HepG2 (cell line): Measurements from ENCODE around the gene IGDCC3. TPM values are rescaled to one million over a fixed set of nuclear protein-coding genes. Genes with fewer than 3 reads are reported as not detected.
A peak's percentile ranks its signal among the peaks of the same experiment; 100 is the strongest.

Experiments
- ARNT ChIP-seq: fragments of 450-650 bp; IDR thresholded peaks from 2 replicates; pipeline ENCODE4 v1.6.1; 2017
- FIP1L1 ChIP-seq: fragments of 200-400 bp; formaldehyde crosslinking; IDR thresholded peaks from 2 replicates; pipeline ENCODE4 v1.6.1; 2018; ENCODE audit warnings: low read depth, mild to moderate bottlenecking, low read length, moderate library complexity, borderline replicate concordance; ENCODE audit not compliant: insufficient read depth
- HMG20A ChIP-seq: IDR thresholded peaks from 2 replicates; pipeline ENCODE4 v1.6.1; 2016; ENCODE audit warnings: borderline replicate concordance
- IRX3 ChIP-seq: sonication (generic); formaldehyde crosslinking; IDR thresholded peaks from 2 replicates; pipeline ENCODE4 v1.8.1; 2023; ENCODE audit warnings: mild to moderate bottlenecking, low read depth, missing genetic modification reagents, borderline replicate concordance
- KLF15 ChIP-seq: sonication (generic); formaldehyde crosslinking; IDR thresholded peaks from 2 replicates; pipeline ENCODE4 v1.8.1; 2023; ENCODE audit warnings: borderline replicate concordance, mild to moderate bottlenecking, inconsistent platforms, missing genetic modification reagents, mixed read lengths
- MAZ ChIP-seq, 2 experiments: sonication (generic) in 1 of 2; formaldehyde crosslinking in 1 of 2; IDR thresholded peaks; 2 replicates each; pipeline versions ENCODE4 v1.5.0 to v1.6.1; 2012 to 2020; ENCODE audit warnings: low read depth in 2 of 2, mild to moderate bottlenecking in 2 of 2, borderline replicate concordance in 1 of 2, improper control_type of control experiment in 1 of 2, low read length in 1 of 2, missing genetic modification reagents in 1 of 2, moderate library complexity in 1 of 2
- RBAK ChIP-seq: sonication (generic); formaldehyde crosslinking; IDR thresholded peaks from 2 replicates; pipeline ENCODE4 v1.5.1; 2020; ENCODE audit warnings: mild to moderate bottlenecking, missing genetic modification reagents
- RBM22 ChIP-seq: fragments of 200-400 bp; formaldehyde crosslinking; optimal IDR thresholded peaks from 2 replicates; pipeline ENCODE3; 2017; ENCODE audit warnings: mild to moderate bottlenecking, low read length, moderate library complexity
- SMAD3 ChIP-seq: sonication (generic); formaldehyde crosslinking; IDR thresholded peaks from 2 replicates; pipeline ENCODE4 v1.4.0; 2020; ENCODE audit warnings: missing genetic modification reagents
- SMC3 ChIP-seq: IDR thresholded peaks from 2 replicates; pipeline ENCODE4 v1.6.1; 2011; ENCODE audit warnings: low read length, improper control_type of control experiment
- SPEN ChIP-seq: sonication (generic); formaldehyde crosslinking; IDR thresholded peaks from 2 replicates; pipeline ENCODE4 v1.5.1; 2020; ENCODE audit warnings: low read depth, mild to moderate bottlenecking, missing genetic modification reagents
- TCF7 ChIP-seq: sonication (generic); IDR thresholded peaks from 2 replicates; pipeline ENCODE4 v1.6.1; 2016; ENCODE audit warnings: antibody characterized with exemption, low read depth
- TEAD3 ChIP-seq: optimal IDR thresholded peaks from 2 replicates; pipeline ENCODE3; 2016; ENCODE audit warnings: borderline replicate concordance
- TOE1 ChIP-seq: sonication (generic); formaldehyde crosslinking; IDR thresholded peaks from 2 replicates; pipeline ENCODE4 v1.4.0; 2020; ENCODE audit warnings: mild to moderate bottlenecking, missing genetic modification reagents
- TRIM24 ChIP-seq: sonication (generic); formaldehyde crosslinking; IDR thresholded peaks from 2 replicates; pipeline ENCODE4 v1.8.0; 2022; ENCODE audit warnings: mild to moderate bottlenecking, missing genetic modification reagents
- YEATS4 ChIP-seq: sonication (generic); formaldehyde crosslinking; IDR thresholded peaks from 2 replicates; pipeline ENCODE4 v1.4.0; 2020; ENCODE audit warnings: missing genetic modification reagents, borderline replicate concordance
- ZMYM3 ChIP-seq: sonication (generic); formaldehyde crosslinking; IDR thresholded peaks from 2 replicates; pipeline ENCODE4 v1.5.1; 2020; ENCODE audit warnings: mild to moderate bottlenecking, missing genetic modification reagents
- ZNF124 ChIP-seq: sonication (generic); formaldehyde crosslinking; IDR thresholded peaks from 2 replicates; pipeline ENCODE4 v1.4.0; 2020; ENCODE audit warnings: missing genetic modification reagents
- ZNF564 ChIP-seq: sonication (generic); formaldehyde crosslinking; IDR thresholded peaks from 2 replicates; pipeline ENCODE4 v1.8.1; 2023; ENCODE audit warnings: mild to moderate bottlenecking, missing genetic modification reagents
- ZNF569 ChIP-seq: sonication (generic); formaldehyde crosslinking; IDR thresholded peaks from 2 replicates; pipeline ENCODE4 v1.5.0; 2020; ENCODE audit warnings: mild to moderate bottlenecking, missing genetic modification reagents, moderate library complexity, borderline replicate concordance
- ZNF776 ChIP-seq: sonication (generic); formaldehyde crosslinking; IDR thresholded peaks from 2 replicates; pipeline ENCODE4 v1.4.0; 2020; ENCODE audit warnings: mild to moderate bottlenecking, missing genetic modification reagents
- ZNF839 ChIP-seq: sonication (generic); formaldehyde crosslinking; IDR thresholded peaks from 2 replicates; pipeline ENCODE4 v1.4.0; 2020; ENCODE audit warnings: missing genetic modification reagents, mild to moderate bottlenecking, borderline replicate concordance
- ZSCAN30 ChIP-seq: sonication (generic); formaldehyde crosslinking; IDR thresholded peaks from 2 replicates; pipeline ENCODE4 v1.5.0; 2020; ENCODE audit warnings: mild to moderate bottlenecking, missing genetic modification reagents
- polyA plus RNA-seq, 8 experiments: library from polyadenylated mRNA; depleted of rRNA in 3 of 8; stranded (reverse) in 7 of 8; unstranded in 1 of 8; fragments of >200 nt; fragmentation: Illumina TruSeq in 4 of 8; extraction: Trizol in 4 of 8; gene quantifications; 2 replicates each; pipeline versions ENCODE4 v1.2.1 to v1.2.3, GENCODE V29; 2011 to 2016; ENCODE audit warnings: low read depth in 4 of 8, missing spikeins in 1 of 8, mixed read lengths in 1 of 8; ENCODE audit not compliant: insufficient read depth in 1 of 8
- total RNA-seq, 5 experiments: library from RNA; depleted of rRNA; stranded (reverse); fragments of >200 nt; fragmentation: Illumina TruSeq; extraction: Trizol; gene quantifications; 2 replicates each; pipeline ENCODE4 v1.2.3, GENCODE V29; 2016; ENCODE audit warnings: low read depth in 1 of 5
- TF ChIP-seq, protein P1 (sequence below): IDR thresholded peaks from 2 replicates; pipeline ENCODE4 v1.6.1; 2018; ENCODE audit warnings: missing genetic modification reagents, mild to moderate bottlenecking, missing compliant biosample characterization
- TF ChIP-seq, protein P2 (sequence below): sonication (generic); formaldehyde crosslinking; IDR thresholded peaks from 2 replicates; pipeline ENCODE4 v1.4.0; 2020; ENCODE audit warnings: missing genetic modification reagents, borderline replicate concordance

The IGDCC3 gene
- total and polyA plus RNA-seq, 2 of the 13 experiments (the other 11 are each of a cell fraction or from before 2014, with no cell fraction given): 30.1 to 51.8 TPM

DNA sequence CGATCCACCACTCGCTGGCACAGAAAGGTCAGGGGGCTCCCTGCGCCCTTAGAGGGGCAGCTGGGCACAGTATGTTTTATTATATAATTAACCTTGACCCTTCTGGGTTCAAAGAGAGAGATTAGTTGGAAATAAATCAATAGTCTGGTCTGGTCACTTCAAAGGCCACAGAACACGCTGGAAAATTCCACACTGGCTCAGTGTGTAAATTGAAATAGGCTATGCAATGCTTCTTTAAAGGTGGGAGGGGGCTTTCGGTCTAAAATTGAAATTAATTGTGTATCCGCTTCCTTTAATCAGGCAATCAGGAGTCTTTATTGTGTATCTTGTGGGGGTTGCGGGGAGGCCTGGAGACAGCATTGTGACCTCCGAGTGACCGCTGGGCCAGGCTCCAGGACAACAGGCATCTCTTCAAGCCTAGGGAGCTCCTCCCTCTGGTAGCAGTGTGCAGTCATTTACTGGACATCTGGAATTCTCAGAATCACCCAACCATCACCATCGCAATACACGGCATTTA lies 65.3 kb downstream of the IGDCC3 start (continued):
- TF ChIP-seq, protein P1, sequence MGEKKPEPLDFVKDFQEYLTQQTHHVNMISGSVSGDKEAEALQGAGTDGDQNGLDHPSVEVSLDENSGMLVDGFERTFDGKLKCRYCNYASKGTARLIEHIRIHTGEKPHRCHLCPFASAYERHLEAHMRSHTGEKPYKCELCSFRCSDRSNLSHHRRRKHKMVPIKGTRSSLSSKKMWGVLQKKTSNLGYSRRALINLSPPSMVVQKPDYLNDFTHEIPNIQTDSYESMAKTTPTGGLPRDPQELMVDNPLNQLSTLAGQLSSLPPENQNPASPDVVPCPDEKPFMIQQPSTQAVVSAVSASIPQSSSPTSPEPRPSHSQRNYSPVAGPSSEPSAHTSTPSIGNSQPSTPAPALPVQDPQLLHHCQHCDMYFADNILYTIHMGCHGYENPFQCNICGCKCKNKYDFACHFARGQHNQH (CRISPR knock-in tag): peak; percentile 11; the same call in 1 of the 2 replicates
- TF ChIP-seq ARNT (no peak), SPEN (no peak), HMG20A (CRISPR knock-in tag) (peak; percentile 62; the same call in 1 of the 2 replicates), TCF7 (peak; percentile 92), IRX3 (CRISPR knock-in tag) (no peak), FIP1L1 (no peak), ZNF569 (CRISPR knock-in tag) (no peak), ZNF564 (CRISPR knock-in tag) (no peak), ZNF776 (CRISPR knock-in tag) (no peak), SMC3 (no peak), ZMYM3 (CRISPR knock-in tag) (no peak), RBM22 (no peak), ZNF124 (no peak), TRIM24 (CRISPR knock-in tag) (no peak), SMAD3 (CRISPR knock-in tag) (peak; percentile 60; the same call in 1 of the 2 replicates), RBAK (CRISPR knock-in tag) (no peak), TOE1 (CRISPR knock-in tag) (peak; percentile 42; the same call in 1 of the 2 replicates), KLF15 (no peak), YEATS4 (no peak), TEAD3 (CRISPR knock-in tag) (peak; percentile 39), ZNF839 (CRISPR knock-in tag) (no peak), ZSCAN30 (CRISPR knock-in tag) (no peak; the same call in 1 of the 2 replicates), MAZ (IDR thresholded peaks at IDR 0.05; ENCODE audit: borderline replicate concordance, low read depth, low read length) (no peak), MAZ (CRISPR knock-in tag; IDR thresholded peaks at IDR 0.05; ENCODE audit: low read depth) (no peak)
- TF ChIP-seq, protein P2, sequence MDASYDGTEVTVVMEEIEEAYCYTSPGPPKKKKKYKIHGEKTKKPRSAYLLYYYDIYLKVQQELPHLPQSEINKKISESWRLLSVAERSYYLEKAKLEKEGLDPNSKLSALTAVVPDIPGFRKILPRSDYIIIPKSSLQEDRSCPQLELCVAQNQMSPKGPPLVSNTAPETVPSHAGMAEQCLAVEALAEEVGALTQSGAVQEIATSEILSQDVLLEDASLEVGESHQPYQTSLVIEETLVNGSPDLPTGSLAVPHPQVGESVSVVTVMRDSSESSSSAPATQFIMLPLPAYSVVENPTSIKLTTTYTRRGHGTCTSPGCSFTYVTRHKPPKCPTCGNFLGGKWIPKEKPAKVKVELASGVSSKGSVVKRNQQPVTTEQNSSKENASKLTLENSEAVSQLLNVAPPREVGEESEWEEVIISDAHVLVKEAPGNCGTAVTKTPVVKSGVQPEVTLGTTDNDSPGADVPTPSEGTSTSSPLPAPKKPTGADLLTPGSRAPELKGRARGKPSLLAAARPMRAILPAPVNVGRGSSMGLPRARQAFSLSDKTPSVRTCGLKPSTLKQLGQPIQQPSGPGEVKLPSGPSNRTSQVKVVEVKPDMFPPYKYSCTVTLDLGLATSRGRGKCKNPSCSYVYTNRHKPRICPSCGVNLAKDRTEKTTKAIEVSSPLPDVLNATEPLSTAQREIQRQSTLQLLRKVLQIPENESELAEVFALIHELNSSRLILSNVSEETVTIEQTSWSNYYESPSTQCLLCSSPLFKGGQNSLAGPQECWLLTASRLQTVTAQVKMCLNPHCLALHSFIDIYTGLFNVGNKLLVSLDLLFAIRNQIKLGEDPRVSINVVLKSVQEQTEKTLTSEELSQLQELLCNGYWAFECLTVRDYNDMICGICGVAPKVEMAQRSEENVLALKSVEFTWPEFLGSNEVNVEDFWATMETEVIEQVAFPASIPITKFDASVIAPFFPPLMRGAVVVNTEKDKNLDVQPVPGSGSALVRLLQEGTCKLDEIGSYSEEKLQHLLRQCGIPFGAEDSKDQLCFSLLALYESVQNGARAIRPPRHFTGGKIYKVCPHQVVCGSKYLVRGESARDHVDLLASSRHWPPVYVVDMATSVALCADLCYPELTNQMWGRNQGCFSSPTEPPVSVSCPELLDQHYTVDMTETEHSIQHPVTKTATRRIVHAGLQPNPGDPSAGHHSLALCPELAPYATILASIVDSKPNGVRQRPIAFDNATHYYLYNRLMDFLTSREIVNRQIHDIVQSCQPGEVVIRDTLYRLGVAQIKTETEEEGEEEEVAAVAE (CRISPR knock-in tag): no peak
